HL-60 (cell line): ENCODE measurements around the gene C19orf81.

Experiments
- POLR2AphosphoS5 ChIP-seq: IDR thresholded peaks from 2 replicates; pipeline ENCODE4 v1.6.1; 2012; ENCODE audit warnings: low read depth
- TF ChIP-seq, protein P1 (sequence below): IDR thresholded peaks from one replicate; pipeline ENCODE4 v1.5.1; 2011; ENCODE audit warnings: low read length, control low read depth, inconsistent platforms; ENCODE audit not compliant: insufficient read depth
- TF ChIP-seq, protein P2 (sequence below): IDR thresholded peaks from 2 replicates; pipeline ENCODE4 v1.6.1; 2012; ENCODE audit warnings: low read depth; ENCODE audit not compliant: insufficient replicate concordance

DNA sequence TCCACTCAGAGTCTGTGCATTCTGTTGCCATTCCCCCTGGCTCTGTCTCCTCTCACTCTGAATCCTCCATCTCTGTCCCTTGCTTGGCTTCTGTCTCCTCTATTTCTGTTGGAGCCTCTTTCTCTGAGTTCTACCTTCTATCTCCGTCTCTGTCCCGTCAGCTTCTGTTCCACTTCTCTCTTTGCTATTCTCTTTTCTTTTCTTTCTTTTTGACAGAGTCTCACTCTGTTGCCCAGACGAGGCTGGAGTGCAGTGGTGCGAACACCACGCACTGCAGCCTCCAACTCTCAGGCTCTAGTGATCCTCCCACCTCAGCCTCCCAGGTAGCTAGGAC is 47.2 kb upstream of the C19orf81 start:
- TF ChIP-seq, protein P1, sequence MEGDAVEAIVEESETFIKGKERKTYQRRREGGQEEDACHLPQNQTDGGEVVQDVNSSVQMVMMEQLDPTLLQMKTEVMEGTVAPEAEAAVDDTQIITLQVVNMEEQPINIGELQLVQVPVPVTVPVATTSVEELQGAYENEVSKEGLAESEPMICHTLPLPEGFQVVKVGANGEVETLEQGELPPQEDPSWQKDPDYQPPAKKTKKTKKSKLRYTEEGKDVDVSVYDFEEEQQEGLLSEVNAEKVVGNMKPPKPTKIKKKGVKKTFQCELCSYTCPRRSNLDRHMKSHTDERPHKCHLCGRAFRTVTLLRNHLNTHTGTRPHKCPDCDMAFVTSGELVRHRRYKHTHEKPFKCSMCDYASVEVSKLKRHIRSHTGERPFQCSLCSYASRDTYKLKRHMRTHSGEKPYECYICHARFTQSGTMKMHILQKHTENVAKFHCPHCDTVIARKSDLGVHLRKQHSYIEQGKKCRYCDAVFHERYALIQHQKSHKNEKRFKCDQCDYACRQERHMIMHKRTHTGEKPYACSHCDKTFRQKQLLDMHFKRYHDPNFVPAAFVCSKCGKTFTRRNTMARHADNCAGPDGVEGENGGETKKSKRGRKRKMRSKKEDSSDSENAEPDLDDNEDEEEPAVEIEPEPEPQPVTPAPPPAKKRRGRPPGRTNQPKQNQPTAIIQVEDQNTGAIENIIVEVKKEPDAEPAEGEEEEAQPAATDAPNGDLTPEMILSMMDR, result no peak
- no peak for TF ChIP-seq POLR2AphosphoS5
- TF ChIP-seq, protein P2, sequence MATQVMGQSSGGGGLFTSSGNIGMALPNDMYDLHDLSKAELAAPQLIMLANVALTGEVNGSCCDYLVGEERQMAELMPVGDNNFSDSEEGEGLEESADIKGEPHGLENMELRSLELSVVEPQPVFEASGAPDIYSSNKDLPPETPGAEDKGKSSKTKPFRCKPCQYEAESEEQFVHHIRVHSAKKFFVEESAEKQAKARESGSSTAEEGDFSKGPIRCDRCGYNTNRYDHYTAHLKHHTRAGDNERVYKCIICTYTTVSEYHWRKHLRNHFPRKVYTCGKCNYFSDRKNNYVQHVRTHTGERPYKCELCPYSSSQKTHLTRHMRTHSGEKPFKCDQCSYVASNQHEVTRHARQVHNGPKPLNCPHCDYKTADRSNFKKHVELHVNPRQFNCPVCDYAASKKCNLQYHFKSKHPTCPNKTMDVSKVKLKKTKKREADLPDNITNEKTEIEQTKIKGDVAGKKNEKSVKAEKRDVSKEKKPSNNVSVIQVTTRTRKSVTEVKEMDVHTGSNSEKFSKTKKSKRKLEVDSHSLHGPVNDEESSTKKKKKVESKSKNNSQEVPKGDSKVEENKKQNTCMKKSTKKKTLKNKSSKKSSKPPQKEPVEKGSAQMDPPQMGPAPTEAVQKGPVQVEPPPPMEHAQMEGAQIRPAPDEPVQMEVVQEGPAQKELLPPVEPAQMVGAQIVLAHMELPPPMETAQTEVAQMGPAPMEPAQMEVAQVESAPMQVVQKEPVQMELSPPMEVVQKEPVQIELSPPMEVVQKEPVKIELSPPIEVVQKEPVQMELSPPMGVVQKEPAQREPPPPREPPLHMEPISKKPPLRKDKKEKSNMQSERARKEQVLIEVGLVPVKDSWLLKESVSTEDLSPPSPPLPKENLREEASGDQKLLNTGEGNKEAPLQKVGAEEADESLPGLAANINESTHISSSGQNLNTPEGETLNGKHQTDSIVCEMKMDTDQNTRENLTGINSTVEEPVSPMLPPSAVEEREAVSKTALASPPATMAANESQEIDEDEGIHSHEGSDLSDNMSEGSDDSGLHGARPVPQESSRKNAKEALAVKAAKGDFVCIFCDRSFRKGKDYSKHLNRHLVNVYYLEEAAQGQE, result no peak
